ENCODE results near the gene U2SURP.

DNA sequence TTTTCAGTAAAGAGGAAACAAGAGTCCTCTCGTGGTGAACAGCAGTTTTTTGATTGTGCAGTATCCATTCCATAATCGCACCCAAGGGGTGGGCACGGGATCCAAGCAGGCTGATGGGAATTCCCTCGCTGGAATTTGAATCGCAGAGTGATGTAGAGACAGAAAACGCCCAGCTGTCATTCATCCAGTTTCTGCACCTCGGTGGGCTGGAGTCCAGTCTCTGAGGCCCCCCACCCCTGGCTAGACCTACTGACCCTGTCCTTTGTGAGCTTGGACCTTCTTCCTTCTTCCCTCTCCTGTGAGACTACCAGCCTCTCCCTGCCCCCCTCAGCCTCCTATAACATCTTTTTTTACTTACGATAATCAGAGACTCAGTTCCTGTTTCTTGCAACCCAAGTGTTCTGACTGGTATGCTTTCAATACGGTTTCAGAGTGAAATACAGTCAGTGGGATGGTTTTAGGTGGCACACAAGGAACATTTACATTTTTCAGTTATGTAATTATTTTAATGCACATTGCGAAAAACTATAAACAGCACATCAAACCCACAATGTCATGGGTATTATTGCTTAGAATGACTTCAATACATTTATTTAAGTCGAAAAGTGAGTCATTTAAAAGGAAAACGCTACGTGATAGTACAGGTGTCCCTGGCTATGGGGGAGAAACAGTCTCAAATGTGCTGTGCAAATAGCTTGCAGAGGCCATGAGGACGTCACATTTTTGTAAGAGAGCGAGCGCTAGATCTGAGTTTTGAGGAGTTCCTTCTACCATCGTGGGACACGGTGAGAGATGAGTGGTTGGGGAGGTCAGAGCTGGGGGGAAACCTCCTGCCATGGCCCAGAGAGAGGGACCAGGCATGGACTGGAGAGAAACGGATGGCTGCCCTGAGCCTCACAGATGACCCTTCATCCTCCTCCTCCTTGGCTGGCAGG lies 80.7 kb downstream of the U2SURP start:
- TF ChIP-seq, protein P1, sequence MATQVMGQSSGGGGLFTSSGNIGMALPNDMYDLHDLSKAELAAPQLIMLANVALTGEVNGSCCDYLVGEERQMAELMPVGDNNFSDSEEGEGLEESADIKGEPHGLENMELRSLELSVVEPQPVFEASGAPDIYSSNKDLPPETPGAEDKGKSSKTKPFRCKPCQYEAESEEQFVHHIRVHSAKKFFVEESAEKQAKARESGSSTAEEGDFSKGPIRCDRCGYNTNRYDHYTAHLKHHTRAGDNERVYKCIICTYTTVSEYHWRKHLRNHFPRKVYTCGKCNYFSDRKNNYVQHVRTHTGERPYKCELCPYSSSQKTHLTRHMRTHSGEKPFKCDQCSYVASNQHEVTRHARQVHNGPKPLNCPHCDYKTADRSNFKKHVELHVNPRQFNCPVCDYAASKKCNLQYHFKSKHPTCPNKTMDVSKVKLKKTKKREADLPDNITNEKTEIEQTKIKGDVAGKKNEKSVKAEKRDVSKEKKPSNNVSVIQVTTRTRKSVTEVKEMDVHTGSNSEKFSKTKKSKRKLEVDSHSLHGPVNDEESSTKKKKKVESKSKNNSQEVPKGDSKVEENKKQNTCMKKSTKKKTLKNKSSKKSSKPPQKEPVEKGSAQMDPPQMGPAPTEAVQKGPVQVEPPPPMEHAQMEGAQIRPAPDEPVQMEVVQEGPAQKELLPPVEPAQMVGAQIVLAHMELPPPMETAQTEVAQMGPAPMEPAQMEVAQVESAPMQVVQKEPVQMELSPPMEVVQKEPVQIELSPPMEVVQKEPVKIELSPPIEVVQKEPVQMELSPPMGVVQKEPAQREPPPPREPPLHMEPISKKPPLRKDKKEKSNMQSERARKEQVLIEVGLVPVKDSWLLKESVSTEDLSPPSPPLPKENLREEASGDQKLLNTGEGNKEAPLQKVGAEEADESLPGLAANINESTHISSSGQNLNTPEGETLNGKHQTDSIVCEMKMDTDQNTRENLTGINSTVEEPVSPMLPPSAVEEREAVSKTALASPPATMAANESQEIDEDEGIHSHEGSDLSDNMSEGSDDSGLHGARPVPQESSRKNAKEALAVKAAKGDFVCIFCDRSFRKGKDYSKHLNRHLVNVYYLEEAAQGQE (IDR thresholded peaks at IDR 0.05; ENCODE audit: insufficient replicate concordance, low read depth): no peak
- TF ChIP-seq, protein P2, sequence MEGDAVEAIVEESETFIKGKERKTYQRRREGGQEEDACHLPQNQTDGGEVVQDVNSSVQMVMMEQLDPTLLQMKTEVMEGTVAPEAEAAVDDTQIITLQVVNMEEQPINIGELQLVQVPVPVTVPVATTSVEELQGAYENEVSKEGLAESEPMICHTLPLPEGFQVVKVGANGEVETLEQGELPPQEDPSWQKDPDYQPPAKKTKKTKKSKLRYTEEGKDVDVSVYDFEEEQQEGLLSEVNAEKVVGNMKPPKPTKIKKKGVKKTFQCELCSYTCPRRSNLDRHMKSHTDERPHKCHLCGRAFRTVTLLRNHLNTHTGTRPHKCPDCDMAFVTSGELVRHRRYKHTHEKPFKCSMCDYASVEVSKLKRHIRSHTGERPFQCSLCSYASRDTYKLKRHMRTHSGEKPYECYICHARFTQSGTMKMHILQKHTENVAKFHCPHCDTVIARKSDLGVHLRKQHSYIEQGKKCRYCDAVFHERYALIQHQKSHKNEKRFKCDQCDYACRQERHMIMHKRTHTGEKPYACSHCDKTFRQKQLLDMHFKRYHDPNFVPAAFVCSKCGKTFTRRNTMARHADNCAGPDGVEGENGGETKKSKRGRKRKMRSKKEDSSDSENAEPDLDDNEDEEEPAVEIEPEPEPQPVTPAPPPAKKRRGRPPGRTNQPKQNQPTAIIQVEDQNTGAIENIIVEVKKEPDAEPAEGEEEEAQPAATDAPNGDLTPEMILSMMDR (IDR thresholded peaks at IDR 0.05; ENCODE audit: insufficient read depth, low read length): no peak
- no peak for TF ChIP-seq GABPA (IDR thresholded peaks at IDR 0.05; ENCODE audit: low read depth)
- TF ChIP-seq POLR2AphosphoS5 (IDR thresholded peaks at IDR 0.05; ENCODE audit: low read depth): no peak
